ENCODE results near the gene SORBS1.

DNA sequence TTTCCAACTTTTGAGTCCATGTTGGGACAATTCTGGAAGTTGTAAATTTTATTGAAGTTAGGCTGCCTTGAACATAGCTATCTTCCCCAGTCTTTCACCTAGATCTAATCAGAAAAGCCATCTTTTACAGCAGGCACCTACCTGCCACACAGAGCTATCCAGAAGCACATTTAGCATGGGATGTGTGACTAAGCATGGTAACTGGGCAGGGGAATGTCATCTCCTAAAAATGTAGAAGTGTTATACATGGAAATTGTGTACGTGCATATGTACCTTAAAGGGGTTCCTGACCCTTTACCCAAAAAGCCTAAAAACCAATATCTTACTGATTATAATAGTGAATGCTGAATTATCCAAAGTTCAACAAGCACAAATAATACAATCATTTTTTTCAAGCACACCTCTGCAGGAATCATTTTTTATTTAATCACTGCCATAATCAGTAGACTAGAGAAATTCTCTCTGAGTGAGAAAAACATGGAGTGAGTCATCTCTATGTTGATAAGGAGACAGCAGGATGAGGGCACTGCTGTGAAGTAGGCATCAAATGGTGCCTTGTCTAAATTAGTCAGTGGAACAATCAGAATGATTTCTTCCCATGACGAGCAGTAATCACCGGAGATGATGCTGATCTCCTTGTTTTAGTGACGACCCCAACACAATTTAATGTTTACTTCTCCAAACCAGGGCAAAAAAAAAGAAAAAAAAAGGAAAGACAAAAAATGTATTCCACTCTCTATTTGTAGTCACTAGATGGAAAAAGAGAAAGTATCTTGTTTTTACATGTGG lies 75.9 kb downstream of the SORBS1 start:
- TF ChIP-seq, protein P1, sequence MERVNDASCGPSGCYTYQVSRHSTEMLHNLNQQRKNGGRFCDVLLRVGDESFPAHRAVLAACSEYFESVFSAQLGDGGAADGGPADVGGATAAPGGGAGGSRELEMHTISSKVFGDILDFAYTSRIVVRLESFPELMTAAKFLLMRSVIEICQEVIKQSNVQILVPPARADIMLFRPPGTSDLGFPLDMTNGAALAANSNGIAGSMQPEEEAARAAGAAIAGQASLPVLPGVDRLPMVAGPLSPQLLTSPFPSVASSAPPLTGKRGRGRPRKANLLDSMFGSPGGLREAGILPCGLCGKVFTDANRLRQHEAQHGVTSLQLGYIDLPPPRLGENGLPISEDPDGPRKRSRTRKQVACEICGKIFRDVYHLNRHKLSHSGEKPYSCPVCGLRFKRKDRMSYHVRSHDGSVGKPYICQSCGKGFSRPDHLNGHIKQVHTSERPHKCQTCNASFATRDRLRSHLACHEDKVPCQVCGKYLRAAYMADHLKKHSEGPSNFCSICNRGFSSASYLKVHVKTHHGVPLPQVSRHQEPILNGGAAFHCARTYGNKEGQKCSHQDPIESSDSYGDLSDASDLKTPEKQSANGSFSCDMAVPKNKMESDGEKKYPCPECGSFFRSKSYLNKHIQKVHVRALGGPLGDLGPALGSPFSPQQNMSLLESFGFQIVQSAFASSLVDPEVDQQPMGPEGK (CRISPR knock-in tag; IDR thresholded peaks at IDR 0.05; ENCODE audit: borderline replicate concordance) = no peak
- TF ChIP-seq ZNF70 (CRISPR knock-in tag; IDR thresholded peaks at IDR 0.05) = no peak
- no peak for TF ChIP-seq ZC3H10 (CRISPR knock-in tag; IDR thresholded peaks at IDR 0.05)

Data from SK-N-SH treated with all-trans-retinoic acid at 6 μM for 48 hours (cell line).